Activated gamma-delta T cell treated with anti-CD3 and anti-CD28 coated beads, Interleukin-2, amount 50 U/mL, for 16 hours (primary cell): ENCODE results near the gene ZNF878.

Experiments used
- DNase-seq: peaks from one replicate; pipeline ENCODE4 v3.0.0-alpha.2; 2020; ENCODE audit warnings: low read depth

Gene ZNF878

DNA sequence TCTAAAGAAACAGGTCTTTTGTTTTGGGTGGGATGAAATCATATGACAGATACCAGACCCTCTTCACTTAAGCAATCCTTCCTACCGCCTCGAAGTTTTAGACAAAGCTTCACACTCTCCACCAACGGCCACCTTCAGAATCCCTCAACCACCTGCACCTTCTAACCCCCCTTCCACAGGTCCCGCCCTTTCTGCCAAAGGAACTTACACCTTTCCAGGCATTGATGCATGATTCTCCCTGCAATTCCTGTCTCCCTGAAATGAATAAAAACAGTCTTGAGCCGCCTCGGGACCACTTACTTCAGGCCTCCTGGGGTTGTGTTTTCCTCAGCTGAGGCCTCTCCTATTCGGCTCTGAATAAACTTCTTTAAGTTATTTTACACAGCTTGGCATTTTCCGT is 18.1 kb downstream of the ZNF878 start:
- DNase-seq: no peak

DNA sequence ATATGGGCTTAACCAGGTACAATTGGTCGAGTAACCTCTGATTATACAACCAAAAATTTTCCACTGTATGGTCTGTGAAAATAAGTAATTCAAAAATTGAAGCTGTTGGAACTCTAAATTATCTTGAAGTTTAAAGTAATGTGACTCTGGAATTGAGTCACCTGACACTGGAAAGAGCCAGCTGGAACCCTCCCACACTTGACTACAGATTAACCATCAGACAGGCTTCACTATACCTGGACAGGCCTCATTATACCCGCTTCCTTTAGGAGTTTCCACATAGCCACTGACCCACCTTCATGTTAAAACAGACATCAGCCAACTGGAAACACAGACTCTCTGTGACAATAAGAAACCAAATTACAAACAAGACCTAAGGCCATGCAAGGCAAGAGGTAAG is 18.6 kb downstream of the ZNF878 start:
- DNase-seq: no peak

DNA sequence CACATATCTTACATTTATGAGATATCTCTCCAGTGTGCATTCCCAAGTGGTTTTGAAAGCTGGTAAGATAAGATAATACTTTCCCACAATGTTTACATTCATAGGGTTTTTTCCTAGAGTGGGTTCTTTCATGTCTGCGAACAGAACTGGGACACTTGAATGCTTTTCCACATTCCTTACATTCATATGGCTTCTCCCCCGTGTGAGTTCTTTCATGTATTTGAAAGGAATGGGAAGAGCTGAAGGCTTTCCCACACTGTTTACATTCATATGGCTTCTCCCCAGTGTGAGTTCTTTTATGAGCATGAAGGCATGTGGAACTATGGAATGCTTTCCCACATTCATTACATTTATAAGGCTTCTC is 37.0 kb downstream of the ZNF878 start:
- DNase-seq: no peak

DNA sequence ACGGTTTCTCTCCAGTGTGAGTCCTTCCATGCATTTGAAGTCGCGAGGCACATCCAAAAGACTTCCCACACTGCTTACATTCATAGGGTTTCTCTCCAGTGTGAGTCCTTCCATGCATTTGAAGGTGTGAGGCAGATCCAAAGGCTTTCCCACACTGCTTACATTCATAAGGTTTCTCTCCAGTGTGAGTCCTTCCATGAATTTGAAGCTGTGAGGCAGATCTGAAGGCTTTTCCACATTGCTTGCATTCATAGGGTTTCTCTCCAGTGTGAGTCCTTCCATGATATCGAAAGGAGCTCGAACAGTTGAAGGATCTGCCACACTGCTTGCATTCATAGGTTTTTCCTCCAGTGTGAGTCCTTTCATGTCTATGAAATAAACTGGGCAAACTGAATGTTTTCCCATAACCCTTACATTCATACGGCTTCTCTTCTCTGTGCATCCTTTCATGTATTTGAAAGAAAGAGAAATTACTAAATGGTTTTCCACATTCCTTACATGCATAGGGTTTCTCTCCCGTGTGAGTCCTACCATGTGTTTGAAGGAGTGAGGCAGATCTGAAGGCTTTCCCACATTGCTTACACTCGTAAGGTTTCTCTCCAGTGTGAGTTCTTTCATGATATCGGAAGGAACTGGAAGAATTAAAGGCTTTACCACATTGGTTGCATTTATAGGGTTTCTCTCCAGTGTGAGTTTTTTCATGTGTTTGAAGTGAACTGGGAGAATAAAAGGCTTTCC is 37.6 kb downstream of the ZNF878 start:
- DNase-seq: no peak

DNA sequence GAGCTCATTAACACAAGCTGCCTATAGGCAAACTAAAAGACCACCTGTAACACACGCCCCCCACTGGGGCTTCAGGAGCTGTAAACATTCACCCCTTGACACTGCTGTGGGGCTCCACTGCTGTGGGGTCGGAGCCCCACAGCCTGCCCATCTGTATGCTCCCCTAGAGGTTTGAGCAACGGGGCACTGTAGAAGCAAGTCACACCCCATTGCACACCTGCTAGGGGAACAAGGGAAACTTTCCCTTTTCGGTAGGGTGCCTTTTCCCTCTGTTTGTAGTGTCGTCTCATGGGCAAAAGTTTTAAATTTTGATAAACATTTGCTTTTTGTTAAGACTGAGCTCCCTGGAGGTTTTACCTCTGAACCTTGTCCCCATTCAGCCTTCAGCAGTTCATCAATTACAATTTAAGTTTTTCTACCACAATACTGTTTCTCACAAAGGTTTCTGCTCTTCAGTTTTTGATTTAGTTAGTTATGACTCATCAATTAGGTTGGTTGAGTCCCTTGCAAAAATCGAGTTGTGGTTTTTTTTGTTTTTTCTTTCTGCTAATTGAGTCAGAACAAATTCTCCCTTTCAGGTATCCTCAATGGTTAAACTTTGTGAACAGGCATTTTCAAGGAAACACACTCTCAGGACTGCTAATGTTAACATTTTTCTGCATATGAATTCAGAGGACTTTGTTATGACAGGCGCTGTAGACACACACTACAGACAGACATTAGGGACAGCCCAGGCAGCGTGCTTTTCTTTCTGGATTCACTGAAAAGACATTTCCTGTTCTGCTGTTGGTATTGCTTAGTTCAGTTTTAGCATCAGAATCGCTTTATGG is 52.4 kb downstream of the ZNF878 start:
- no peak for DNase-seq

DNA sequence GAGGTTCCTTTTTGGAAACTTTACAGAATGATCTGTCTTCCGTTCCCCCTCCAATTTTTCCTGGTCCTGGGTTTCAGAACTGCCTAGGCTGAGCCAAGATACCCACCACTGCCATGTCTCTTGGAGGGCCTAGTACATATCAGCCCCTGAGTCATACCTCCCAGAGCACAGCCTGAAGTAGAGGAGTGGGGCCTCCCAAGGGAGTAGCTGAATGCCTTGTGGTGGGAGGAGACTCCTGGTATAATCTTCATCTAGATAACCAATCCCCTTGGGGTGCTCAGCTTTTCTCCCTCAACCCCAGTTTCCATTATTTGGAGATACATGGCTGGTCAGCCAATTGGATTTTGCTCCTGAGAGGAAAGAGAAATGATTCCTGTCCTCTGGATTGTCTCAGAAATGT is 57.6 kb downstream of the ZNF878 start:
- DNase-seq: no peak
